Measurements from ENCODE around the gene CALML4.

DNA sequence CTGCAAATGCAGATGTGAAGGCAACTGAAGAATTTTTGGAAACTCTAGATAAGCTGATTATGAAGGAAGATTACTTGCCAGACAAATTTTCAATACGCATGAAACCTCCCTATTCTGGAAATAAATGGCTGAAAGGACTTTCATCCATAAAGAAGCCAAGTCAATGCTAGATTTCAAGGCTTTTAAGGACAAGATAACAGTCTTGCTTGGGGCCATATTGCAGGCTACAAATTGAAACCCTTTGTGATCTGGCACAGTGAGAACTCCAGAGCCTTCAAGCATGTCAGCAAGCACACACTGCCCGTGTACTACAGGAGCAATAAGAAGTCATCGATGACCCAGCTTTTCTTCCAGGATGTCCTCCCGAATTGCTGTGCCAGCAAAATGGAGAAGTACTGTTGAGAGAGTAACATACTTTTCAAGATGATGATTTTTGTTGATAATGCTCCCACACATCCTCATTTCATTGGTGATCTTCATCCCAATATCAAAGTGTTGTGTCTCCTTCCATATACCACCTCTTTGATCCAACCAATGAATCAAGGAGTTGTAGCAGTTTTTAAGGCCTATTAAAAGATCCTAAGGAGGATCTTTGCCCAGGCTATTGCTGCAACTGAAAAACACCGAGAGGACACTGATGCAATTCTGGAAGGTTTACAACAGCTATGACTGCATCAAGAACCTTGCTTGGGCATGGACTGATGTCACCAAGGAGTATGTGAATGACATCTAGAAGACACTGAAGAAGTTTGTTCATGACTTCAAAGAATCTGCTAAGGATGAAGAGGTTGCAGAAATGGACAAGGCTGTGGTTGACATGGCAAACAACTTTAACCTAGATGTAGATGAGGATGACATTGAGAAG is 20.3 kb downstream of the CALML4 start:
- TF ChIP-seq, protein P1, sequence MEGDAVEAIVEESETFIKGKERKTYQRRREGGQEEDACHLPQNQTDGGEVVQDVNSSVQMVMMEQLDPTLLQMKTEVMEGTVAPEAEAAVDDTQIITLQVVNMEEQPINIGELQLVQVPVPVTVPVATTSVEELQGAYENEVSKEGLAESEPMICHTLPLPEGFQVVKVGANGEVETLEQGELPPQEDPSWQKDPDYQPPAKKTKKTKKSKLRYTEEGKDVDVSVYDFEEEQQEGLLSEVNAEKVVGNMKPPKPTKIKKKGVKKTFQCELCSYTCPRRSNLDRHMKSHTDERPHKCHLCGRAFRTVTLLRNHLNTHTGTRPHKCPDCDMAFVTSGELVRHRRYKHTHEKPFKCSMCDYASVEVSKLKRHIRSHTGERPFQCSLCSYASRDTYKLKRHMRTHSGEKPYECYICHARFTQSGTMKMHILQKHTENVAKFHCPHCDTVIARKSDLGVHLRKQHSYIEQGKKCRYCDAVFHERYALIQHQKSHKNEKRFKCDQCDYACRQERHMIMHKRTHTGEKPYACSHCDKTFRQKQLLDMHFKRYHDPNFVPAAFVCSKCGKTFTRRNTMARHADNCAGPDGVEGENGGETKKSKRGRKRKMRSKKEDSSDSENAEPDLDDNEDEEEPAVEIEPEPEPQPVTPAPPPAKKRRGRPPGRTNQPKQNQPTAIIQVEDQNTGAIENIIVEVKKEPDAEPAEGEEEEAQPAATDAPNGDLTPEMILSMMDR (IDR thresholded peaks at IDR 0.05): no peak
- TF ChIP-seq POLR2A (IDR thresholded peaks at IDR 0.05): no peak
